Measurements from ENCODE around the gene PSPN. TPM values are rescaled to one million over a fixed set of nuclear protein-coding genes. Genes with fewer than 3 reads are reported as not detected.

The PSPN gene
- total RNA-seq, 1 experiment from 2014 or later: 3.4 TPM

DNA sequence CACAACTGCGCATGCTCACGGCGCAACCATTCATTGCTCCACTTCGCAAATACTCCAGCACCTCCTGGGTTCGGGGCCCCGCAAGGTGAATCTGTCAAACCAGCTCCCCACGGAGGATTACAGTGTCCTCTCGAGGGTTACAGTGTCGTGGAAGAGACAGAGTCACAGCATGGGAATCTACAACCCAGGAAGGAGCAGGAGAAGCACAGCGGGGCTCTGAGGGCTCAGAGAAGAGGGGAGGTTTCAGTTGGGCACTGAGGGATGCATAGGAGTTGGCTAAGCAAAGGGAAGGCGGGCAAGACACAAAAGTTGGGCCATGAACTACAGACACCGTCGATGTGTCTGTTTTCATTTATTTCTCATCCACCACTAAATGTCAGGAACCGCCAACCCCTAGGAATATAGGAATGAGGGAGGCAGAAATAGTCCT lies 18.3 kb upstream of the PSPN start (continued):
- no peak for TF ChIP-seq JUND (IDR thresholded peaks at IDR 0.05)
- TF ChIP-seq EGR1 (IDR thresholded peaks at IDR 0.05; ENCODE audit: low read depth): no peak
- no peak for TF ChIP-seq SP1 (IDR thresholded peaks at IDR 0.05; ENCODE audit: low read depth)

DNA sequence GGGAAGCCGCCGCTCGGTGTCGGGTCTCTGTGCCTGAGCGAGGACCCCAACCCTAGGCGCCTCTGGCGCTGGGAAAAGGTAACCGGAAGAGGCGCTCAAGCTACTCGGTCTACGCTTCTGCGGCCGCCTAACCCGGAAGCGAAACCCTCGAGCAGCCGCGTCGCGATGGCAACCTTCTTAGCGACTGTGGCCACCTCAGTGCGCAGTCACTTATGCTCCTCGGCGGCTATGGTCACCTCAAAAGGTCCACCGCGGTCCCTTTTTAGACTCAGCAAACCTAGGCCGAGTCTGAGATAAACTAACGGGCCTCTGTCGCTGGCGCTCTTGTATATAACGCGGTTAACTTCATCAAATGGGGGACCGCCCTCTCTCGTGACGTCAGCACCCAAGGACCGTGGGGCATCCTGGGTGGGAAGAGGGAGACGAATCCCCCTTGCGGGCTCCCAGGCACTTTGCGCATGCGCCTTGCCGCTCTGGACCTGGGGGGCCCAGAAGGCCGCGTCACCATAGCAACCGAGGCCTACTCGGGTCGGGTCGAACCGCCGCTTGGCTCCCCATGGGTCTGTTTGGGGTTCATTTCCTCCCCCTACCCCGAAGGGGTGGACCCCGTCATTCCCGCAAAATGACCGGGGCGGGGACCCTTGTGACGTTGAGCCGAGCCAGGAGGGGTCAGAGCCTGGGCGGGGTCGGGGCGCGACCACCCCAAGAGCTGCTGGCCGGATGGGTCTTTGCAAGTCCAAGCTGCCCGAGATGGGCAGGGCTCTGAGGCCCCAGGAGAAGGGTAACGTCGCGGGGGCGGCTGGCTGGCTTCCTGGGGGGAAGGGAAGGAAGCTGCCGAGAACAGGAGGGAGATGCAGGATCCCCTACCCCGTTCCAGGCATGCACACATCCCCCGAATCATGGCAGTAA lies 17.6 kb upstream of the PSPN start, which contains the start of gene GTF2F1:
Gene GTF2F1 (minus strand): TSS at position 91 of the 909 bp plus-strand sequence. CDS start 169 bp downstream, outside the sequence.
- peaks cover 15 to 16% of the 10 kb centered on the region in 2 experiments; a peak in 2 of 4 replicates for H3K36me3 ChIP-seq (ENCODE audit: control insufficient read depth in 1 of 2, insufficient read depth in 2 of 2, low read length in 2 of 2)
- H3K4me2 ChIP-seq (ENCODE audit: low read length): peak within 1 kb of the TSS; percentile 79
- H3K27me3 ChIP-seq (ENCODE audit: insufficient read depth, low read length): no peaks in the 10 kb centered on the region
- peak within 1 kb of the TSS; percentile 71 for H3K27ac ChIP-seq (ENCODE audit: low read depth, low read length)
- no TSS peak for BruUV-seq (replicated peaks)
- peak within 1 kb of the TSS; percentile 69 to 90 for H3K4me3 ChIP-seq (replicated peaks in 1 of 2; ENCODE audit: low read depth in 1 of 2, low read length in 2 of 2)
- no peaks in the 10 kb centered on the region for H4K20me1 ChIP-seq (ENCODE audit: insufficient read depth)
- TF ChIP-seq EZH2phosphoT487 (IDR thresholded peaks at IDR 0.05; ENCODE audit: borderline replicate concordance) (no peak), EGR1 (IDR thresholded peaks at IDR 0.05; ENCODE audit: low read depth) (0 out of 2 replicates have a peak, but pooled peaks have one; percentile 33), POLR2A (IDR thresholded peaks at IDR 0.05; ENCODE audit: borderline replicate concordance, extremely low read depth, insufficient read depth, insufficient read length) (peak; percentile 60), JUND (IDR thresholded peaks at IDR 0.05) (no peak), TCF7L2 (IDR thresholded peaks at IDR 0.05; ENCODE audit: borderline replicate concordance, extremely low read depth, insufficient read depth, insufficient read length) (peak; percentile 49), YY1 (IDR thresholded peaks at IDR 0.05; ENCODE audit: extremely low read depth, insufficient replicate concordance, low read depth, low read length) (peak; percentile 54), ZNF274 (IDR thresholded peaks at IDR 0.05; ENCODE audit: low read depth, low read length) (no peak), POLR2AphosphoS5 (IDR thresholded peaks at IDR 0.05; ENCODE audit: low read depth, low read length) (peak; percentile 81), ZFX (IDR thresholded peaks at IDR 0.05) (peak; percentile 87; the same call in 1 of the 2 replicates)
- TF ChIP-seq, protein P1, sequence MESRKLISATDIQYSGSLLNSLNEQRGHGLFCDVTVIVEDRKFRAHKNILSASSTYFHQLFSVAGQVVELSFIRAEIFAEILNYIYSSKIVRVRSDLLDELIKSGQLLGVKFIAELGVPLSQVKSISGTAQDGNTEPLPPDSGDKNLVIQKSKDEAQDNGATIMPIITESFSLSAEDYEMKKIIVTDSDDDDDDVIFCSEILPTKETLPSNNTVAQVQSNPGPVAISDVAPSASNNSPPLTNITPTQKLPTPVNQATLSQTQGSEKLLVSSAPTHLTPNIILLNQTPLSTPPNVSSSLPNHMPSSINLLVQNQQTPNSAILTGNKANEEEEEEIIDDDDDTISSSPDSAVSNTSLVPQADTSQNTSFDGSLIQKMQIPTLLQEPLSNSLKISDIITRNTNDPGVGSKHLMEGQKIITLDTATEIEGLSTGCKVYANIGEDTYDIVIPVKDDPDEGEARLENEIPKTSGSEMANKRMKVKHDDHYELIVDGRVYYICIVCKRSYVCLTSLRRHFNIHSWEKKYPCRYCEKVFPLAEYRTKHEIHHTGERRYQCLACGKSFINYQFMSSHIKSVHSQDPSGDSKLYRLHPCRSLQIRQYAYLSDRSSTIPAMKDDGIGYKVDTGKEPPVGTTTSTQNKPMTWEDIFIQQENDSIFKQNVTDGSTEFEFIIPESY (IDR thresholded peaks at IDR 0.05; ENCODE audit: extremely low read depth, insufficient replicate concordance, low read length): no peak
- TF ChIP-seq, protein P2, sequence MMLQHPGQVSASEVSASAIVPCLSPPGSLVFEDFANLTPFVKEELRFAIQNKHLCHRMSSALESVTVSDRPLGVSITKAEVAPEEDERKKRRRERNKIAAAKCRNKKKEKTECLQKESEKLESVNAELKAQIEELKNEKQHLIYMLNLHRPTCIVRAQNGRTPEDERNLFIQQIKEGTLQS (IDR thresholded peaks at IDR 0.05): no peak
- ChIA-PET CTCF (no interaction called here), POLR2A (interaction anchor here (0.6 to 1.0 kb wide), 2 partner anchors 11 to 20 kb away, joined by 3 to 9 read pairs; partner anchors contain the start of gene ALKBH7), RAD21 (ENCODE audit: low non-redundant PET in 1 of 2, low total read pairs in 2 of 2, uncharacterized antibody in 2 of 2, unreplicated experiment in 2 of 2) (interaction anchor here in 1 of 2 experiments (0.6 to 1.0 kb wide), 2 partner anchors 32 to 33 kb away, joined by 3 to 6 read pairs; partner anchors contain the start of gene KHSRP)
- H3K79me2 ChIP-seq (ENCODE audit: insufficient read depth, low read length): peaks cover 36% of the 10 kb centered on the region
- peak within 1 kb of the TSS; percentile 90 for H3K9ac ChIP-seq (ENCODE audit: low read length)
- ATAC-seq: peak; percentile 87
- H2AFZ ChIP-seq (ENCODE audit: low read depth, low read length, poor library complexity, severe bottlenecking): peak within 1 kb of the TSS; percentile 87
- intact Hi-C loops (cut with micrococcal nuclease): no loop called here
- no peaks in the 10 kb centered on the region for H3K9me3 ChIP-seq (ENCODE audit: control insufficient read depth in 1 of 2, insufficient read depth in 1 of 2, low read depth in 1 of 2, low read length in 2 of 2)
- peaks cover 8 to 21% of the 10 kb centered on the region in 2 experiments for H3K4me1 ChIP-seq (ENCODE audit: control insufficient read depth in 1 of 2, insufficient read depth in 2 of 2, low read length in 2 of 2)
- DNase-seq (ENCODE audit: low read depth, low spot score): peak; percentile 90
- H3K9me2 ChIP-seq (ENCODE audit: insufficient read depth): no peaks in the 10 kb centered on the region
